ENCODE measurements around the gene DGLUCY. TPM values are rescaled to one million over a fixed set of nuclear protein-coding genes. Genes with fewer than 3 reads are reported as not detected.
"Not testable (repeated sequence)": the region's sequence is repeated elsewhere in the genome, so short reads cannot be mapped to it uniquely, and the experiment has no call there.

The DGLUCY gene
- total RNA-seq, 1 donor from 2014 or later, result 97.6 TPM

- no peak for DNase-seq (ENCODE audit: low spot score)
Observed at GRCh38 chr14:91207008-91207407, 93.1 kb downstream of the DGLUCY start.

GRCh38 chr14:91211017-91211416 is 97.1 kb downstream of the DGLUCY start:
- no peak for DNase-seq (ENCODE audit: low spot score)

- no peak for DNase-seq (ENCODE audit: low spot score)
Observed at GRCh38 chr14:91214306-91214705, 100.4 kb downstream of the DGLUCY start.

- DNase-seq (ENCODE audit: low spot score), result no peak
Observed at GRCh38 chr14:91215381-91215780, 101.5 kb downstream of the DGLUCY start.

GRCh38 chr14:91216731-91217226 is 102.9 kb downstream of the DGLUCY start:
- no peak for DNase-seq (ENCODE audit: low spot score)

- no peak for DNase-seq (ENCODE audit: low spot score)
Observed at GRCh38 chr14:91218014-91218413, 104.1 kb downstream of the DGLUCY start.

- DNase-seq (ENCODE audit: low spot score), result no peak
Observed at GRCh38 chr14:91219517-91220389, 105.9 kb downstream of the DGLUCY start.

GRCh38 chr14:91220581-91221000 is 106.7 kb downstream of the DGLUCY start:
- DNase-seq (ENCODE audit: low spot score), result no peak

GRCh38 chr14:91221270-91221669 is 107.4 kb downstream of the DGLUCY start:
- DNase-seq (ENCODE audit: low spot score), result no peak

GRCh38 chr14:91223028-91223783 is 109.3 kb downstream of the DGLUCY start:
- DNase-seq (ENCODE audit: low spot score), result no peak

- DNase-seq (ENCODE audit: low spot score), result no peak
Observed at GRCh38 chr14:91225025-91225424, 111.2 kb downstream of the DGLUCY start.

GRCh38 chr14:91226360-91226759 is 112.5 kb downstream of the DGLUCY start:
- DNase-seq (ENCODE audit: low spot score), result not testable (repeated sequence)

GRCh38 chr14:91227183-91227628 is 113.3 kb downstream of the DGLUCY start:
- no peak for DNase-seq (ENCODE audit: low spot score)

- DNase-seq (ENCODE audit: low spot score), result no peak
Observed at GRCh38 chr14:91228112-91229004, 114.5 kb downstream of the DGLUCY start.

- DNase-seq (ENCODE audit: low spot score), result no peak
Observed at GRCh38 chr14:91229005-91229382, 115.1 kb downstream of the DGLUCY start.

- no peak for DNase-seq (ENCODE audit: low spot score)
Observed at GRCh38 chr14:91229743-91230200, 115.9 kb downstream of the DGLUCY start.

- no peak for DNase-seq (ENCODE audit: low spot score)
Observed at GRCh38 chr14:91230397-91231035, 116.6 kb downstream of the DGLUCY start.

- no peak for DNase-seq (ENCODE audit: low spot score)
Observed at GRCh38 chr14:91231446-91231845, 117.6 kb downstream of the DGLUCY start.

GRCh38 chr14:91232052-91232451 is 118.2 kb downstream of the DGLUCY start:
- no peak for DNase-seq (ENCODE audit: low spot score)

- DNase-seq (ENCODE audit: low spot score), result no peak
Observed at GRCh38 chr14:91232603-91233002, 118.7 kb downstream of the DGLUCY start.
